OCI-LY3 (cell line): ENCODE measurements around the gene FRMPD1.

Experiments used
- EZH2phosphoT487 ChIP-seq: fragments of 200-600 bp; shearing (Covaris generic); IDR thresholded peaks from 2 replicates; pipeline ENCODE4 v1.6.1; 2018; ENCODE audit warnings: antibody characterized with exemption, mixed run types, low read depth
- TF ChIP-seq, protein P1 (sequence below): fragments of 200-600, 300-600 bp; sonication (generic); IDR thresholded peaks from 2 replicates; pipeline ENCODE4 v1.5.1; 2014; ENCODE audit warnings: antibody characterized with exemption, low read length, low read depth

DNA sequence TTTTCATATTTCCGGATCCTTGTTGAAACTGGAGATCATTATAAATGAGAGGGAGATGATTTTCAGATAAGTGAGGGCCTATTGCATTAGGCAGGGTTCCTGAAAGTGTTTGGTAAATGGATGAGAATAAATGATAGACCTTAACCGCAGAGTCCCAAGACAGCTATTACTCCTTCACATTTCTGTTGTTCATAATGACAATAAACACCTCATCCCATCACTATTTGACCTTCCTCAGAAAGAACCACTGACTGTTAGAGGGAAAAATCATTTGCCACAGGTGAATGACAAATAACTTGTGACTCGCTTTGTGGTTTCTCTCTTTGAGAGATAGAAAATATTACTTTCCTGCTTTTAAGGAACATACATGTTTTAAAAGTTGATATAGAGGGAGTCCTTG lies 55.5 kb downstream of the FRMPD1 start:
- TF ChIP-seq, protein P1, sequence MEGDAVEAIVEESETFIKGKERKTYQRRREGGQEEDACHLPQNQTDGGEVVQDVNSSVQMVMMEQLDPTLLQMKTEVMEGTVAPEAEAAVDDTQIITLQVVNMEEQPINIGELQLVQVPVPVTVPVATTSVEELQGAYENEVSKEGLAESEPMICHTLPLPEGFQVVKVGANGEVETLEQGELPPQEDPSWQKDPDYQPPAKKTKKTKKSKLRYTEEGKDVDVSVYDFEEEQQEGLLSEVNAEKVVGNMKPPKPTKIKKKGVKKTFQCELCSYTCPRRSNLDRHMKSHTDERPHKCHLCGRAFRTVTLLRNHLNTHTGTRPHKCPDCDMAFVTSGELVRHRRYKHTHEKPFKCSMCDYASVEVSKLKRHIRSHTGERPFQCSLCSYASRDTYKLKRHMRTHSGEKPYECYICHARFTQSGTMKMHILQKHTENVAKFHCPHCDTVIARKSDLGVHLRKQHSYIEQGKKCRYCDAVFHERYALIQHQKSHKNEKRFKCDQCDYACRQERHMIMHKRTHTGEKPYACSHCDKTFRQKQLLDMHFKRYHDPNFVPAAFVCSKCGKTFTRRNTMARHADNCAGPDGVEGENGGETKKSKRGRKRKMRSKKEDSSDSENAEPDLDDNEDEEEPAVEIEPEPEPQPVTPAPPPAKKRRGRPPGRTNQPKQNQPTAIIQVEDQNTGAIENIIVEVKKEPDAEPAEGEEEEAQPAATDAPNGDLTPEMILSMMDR = no peak
- TF ChIP-seq EZH2phosphoT487 = no peak
